Hippocampal formation (tissue), 2 donors: ENCODE measurements around the gene CDKL5.

Source experiments
- DNase-seq, 2 donors: peaks; one replicate each; lab custom pipeline; 2025; lab: John Stamatoyannopoulos, UW

Gene CDKL5

DNA sequence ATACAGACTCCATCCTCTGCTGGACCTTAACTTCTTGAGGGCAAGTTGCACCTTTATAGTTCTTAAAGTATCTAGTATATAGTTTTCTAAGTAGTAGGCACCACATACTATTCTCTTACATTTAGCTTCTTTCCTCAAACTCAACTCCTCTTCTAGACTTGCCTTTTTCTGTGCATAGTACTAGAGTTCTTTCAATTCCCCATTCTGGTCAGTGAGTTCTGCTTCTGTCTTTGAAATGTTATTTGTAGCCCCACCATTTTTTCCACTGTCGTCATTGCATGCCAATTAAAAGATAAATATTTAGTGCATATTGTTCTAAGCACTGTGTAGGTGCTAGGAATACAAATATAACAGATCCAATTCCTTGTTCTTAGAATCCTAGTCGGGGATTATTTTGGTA lies 31.6 kb downstream of the CDKL5 start:
- DNase-seq = no peak

DNA sequence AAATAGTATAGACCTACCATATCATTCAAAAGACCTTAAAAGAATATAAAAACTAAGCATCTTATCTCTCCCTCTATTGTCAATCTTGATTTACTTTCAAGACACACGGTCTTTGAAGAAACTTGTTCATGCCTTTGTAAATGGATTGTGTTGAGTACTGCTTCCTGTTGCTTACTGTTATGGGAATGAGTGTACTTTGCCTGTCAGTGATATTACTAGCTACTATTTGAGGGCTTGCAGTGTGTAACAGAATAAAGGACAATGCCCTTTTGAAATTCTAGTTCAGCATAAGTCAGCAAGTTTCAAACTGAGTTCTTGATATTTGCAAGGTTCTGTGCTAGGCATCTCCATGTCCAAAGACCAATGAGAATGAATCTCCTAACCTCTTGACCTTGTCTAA lies 36.0 kb downstream of the CDKL5 start:
- no peak for DNase-seq

DNA sequence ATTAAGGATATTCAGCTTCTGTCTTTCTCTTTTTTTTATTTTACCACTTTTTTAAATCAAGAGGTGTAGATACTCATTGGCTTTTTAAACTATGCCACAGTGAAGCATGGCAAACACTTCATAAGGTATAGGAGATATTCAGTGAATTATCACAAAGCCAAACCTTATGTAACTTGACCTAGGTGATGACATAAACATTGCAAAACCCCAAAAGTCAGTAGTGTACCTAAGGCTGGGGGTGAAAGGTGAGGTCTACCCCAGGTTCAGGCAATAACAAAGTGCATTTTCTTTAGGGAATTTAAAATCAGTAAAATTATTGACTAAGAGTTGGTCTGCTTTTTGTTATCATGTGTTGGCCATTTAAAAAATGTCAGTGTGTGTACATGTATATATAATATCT lies 39.1 kb downstream of the CDKL5 start:
- no peak for DNase-seq

DNA sequence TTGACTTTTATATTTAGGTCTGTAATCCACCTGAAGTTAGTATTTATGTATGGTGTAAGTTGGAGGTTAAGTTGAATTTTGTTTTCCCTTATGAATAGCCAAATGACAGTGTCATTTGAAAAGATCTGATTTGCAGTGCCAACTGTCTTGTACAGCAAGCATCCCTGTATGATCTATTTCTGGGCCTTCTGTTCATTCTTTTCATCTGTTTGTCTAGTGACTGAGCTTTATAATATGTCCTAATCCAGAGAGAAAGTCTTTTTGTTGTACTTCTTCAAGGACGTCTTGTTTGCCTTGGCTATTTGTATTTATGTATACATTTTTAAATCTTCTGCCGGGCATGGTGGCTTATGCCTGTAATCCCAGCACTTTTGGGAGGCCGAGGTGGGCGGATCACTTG lies 39.6 kb downstream of the CDKL5 start:
- no peak for DNase-seq

DNA sequence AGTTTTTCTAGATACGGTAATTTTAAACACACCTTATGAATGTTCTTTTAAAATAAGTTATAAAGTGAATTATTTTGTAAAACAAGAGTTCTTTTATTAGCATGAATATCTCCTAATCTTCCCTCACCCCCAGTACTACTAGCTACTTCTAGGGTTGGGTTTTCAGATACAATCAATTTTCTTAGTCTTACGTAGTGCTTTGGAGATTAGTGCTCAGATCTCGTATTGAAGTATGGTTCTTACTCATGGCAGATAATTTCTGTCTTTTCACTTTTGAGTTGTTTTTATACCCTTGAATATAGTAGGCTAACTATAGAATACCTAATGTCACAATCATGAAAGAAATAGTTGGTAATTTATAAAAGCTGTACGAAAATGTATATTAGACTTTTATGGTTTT lies 43.2 kb downstream of the CDKL5 start:
- no peak for DNase-seq

DNA sequence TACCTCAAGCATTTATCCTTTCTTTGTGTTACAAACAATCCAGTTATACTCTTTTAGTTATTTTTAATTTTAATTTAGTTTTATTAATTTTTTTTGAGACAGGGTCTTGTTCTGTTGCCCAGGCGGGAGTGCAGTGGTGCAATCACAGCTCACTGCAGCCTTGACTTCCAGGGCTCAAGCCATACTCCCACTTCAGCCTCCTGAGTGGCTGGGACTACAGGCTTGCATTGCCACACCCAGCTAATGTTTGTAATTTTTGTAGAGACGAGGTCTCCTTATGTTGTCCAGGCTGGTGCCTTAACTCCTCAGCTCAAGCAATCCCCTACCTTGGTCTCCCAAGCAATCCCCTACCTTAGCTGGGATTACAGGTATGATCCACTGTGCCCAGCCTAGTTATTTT lies 45.9 kb downstream of the CDKL5 start:
- no peak for DNase-seq

DNA sequence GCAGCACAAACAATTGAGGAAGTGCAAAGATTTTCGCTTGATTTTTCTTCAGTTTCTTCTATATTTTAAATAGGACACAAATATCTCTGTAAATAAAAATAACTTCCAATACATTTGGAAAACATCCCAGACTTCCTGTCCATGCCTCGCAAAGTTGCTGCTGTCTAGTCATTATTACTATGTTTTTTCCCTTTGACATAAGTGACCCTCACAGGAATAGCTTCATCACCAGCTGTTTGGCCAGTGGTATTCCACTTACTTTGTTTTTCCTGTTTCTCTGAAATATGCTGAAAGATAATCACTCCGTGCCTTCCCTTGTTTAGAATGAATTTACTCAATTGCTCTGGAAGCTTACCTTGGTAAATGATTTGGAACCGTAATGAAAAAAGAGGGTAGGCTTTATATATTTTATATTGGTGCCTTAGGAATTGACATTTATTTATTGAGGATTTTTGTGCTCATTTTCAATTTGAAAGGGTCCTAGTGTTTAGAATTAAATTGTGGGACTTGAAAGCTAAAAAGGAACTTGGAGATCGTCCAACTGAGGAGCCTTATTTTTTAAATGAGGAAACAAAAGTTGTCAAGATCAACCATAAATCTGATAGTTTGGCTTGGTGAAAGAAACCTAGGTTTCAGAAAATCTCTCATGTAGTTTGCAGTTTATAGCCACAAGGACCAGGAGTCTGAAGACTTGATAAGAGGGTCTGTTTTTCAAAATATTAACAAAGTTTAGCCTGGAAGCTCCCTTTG lies 65.6 kb downstream of the CDKL5 start:
- no peak for DNase-seq

DNA sequence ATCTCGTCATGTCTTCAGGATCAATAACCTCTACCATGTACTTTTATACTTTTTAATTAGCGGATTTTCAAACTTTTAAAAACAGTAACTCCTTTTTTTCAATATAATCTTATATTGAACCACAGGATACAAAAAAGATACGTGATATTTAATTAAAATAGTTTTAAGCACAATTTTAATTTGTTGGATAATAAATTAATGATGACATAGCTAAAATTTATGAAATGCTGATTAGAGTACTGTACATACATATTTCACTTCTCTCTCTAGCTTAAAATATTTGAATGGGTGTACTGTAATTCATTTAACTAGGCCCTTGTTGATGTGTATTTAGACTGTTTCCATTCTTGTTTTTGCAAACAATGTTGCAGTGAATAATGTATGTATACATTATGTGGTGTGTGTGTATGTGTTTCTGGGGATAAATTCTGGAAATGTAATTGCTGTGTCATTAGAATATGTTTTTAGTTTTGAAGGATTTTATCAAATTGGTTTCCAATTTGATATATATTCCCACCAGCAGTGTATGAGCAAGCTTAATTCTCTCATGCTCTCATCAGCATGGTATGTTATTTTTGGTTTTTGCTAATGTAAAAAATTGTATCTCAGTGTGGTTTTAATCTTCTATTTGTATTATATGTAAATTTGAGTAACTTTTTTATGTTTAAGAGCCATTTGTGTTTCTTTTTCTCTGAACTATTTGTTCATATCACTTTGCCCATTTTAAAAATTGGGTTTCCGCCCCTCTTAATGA lies 66.4 kb downstream of the CDKL5 start:
- no peak for DNase-seq

DNA sequence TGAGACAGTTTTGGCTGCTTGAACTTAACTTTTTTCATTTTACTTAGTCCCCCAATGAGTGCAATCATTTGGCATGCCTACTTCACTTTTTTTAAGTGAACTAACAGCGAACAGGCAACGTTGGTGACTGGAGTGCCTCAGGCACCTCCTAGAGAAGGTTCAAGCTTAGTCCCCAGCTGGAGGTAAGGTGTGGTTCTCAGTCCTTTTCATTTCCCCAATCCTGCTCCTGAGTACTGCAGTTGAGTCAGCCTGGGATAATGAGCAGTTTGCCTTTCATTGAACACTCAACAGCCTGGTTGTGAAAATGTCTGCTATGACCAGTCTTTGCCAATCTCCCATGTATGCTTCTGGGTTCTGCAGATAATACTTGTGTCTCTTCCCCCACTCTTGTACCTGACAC lies 109.5 kb downstream of the CDKL5 start:
- no peak for DNase-seq

DNA sequence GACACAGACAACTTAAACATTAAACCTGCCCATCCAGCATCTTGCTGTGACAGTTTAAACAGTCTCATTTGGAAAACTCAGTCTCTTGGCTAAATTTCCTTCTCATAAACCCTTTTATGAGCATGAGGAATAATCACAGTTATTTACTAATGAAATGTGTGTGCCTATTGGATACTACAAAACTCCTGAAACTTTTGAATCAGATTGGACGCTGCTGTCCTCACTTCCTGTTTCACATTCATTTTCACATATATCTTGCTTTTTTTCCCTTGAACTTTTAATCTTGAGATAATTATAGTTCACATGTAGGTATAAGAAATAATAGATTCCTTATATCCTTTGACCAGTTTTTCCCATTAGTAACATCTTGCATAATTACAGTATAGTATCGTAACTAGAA lies 111.7 kb downstream of the CDKL5 start:
- no peak for DNase-seq

DNA sequence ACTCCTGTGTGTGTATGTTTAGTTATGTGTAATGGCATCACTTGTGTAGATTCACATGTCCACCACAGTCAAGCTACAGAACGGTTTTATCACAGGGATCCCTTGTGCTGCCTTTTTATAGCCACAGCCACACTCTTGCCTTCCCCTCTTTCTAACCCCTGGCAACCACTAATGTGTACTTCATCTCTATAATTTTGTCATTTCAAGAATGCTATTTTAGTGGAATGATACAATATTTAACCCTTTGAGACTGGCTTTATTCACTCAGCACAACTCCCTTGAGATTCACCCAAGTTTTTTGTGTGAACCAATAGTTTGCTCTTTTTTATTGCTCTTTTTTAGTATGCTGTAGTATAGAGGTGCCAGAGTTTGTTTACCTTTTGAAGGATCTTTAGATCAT lies 112.1 kb downstream of the CDKL5 start:
- DNase-seq = no peak

DNA sequence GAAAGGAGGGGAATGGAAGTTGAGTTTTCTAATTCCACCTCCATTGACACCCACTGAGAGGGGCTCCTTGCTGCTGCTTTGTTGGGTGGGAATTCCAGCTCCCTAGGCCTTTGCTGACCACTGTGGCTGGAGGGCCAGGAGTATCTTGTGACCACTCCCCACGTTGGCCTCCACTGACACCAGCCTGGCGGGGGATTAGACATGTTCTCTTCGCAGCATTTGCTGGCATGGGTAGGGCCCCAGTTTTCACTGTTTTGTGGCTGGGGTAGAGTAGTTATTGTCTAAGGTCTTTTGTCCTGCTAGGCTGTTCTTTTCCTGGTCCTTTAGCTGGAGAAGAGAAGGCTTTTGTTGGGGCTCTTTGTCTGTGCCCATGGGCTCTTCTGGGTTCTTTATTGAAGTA lies 116.7 kb downstream of the CDKL5 start:
- no peak for DNase-seq

DNA sequence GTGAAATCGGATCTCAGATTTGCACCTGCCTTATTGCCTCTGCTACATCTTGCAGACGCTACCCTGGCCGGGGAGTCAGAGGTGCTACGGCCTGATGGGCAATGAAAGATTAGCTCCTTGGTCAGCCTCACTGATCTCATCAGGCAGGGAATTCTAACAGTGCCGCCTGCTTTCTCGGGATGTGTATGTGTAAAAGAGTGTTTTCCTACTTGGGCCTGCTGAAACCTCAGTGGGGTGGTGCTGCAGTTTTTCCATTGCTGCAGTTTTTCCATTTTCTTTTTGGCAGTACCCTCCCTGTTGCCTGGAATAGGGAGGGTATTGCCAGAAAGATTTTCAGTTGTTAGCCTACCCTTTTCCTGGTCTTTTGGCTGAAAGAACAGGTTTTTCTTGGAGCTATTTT lies 117.5 kb downstream of the CDKL5 start:
- DNase-seq = no peak

DNA sequence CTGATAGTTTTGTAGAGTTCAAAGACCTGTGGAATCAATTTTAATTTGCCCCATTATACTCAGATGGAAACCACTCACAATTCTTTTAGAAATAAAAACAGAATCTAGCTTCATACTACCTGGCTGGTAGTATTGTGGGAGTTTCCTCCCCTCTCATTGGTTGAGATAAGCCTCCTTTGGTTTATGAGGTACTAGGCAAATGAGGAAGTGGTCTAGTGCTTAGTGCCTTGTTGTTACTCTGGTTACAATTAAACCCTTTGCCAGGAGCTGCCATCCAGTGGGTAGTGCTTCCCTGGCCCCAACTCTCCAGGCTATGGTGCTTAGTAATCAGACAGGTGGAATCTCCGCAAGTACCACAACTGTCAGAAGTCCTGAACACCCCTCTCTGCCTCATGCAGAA lies 118.3 kb downstream of the CDKL5 start:
- DNase-seq = no peak

DNA sequence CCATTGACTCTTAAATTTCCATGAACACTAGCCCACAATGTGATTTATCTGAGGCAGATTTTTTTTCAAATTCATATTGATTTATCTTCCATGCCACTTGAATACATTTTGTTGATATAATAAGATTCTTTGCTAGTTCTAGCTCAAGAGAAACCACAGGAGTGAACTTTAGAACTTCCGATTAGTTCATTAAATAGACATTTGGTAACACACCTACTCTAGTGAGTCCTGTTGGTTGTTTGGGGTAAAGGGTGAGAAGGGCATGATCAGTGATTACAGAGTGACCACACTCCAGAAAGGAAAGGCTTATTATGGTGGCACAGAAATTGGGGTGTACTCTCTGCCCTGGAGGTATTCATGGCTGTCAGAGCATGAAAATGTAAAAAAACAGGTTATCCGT lies 120.4 kb downstream of the CDKL5 start:
- no peak for DNase-seq

DNA sequence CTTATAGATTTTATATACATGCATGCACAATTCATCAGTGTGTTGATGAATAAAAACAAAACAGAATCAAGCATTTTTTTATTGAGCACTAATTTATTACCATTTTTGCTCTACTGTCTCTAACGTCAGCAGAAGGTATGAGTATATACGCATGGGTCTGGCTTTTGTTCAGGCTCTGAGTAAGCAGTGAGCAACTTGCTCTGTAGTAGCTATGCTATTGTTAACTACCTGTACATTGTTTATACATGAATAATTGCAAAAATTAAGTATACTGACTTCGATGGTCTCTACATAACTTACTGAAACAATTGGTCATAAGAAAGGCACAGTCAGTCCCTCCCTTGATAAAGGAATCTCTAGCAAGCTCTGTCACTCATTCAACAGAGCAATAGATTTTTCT lies 123.6 kb downstream of the CDKL5 start:
- no peak for DNase-seq

DNA sequence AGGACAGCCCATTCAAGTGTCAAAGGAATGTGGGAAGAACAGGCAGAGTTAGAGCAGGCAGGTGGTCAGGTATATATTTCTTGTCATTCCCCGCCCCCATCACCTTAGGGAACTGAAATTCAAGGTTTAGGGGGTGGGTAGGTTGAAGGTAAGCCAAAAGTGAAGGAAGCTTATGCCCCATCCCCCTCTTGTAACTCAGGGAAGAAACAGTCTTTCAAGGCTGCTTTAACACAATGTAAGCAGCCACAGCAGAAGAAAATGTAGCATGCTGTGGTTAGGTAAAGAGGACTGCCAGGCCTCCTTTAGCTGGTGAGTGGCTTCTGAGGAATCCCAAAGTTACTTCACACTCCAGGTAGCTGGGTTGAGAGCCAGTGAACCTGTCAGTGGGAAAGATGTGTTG lies 124.2 kb downstream of the CDKL5 start:
- DNase-seq = no peak

DNA sequence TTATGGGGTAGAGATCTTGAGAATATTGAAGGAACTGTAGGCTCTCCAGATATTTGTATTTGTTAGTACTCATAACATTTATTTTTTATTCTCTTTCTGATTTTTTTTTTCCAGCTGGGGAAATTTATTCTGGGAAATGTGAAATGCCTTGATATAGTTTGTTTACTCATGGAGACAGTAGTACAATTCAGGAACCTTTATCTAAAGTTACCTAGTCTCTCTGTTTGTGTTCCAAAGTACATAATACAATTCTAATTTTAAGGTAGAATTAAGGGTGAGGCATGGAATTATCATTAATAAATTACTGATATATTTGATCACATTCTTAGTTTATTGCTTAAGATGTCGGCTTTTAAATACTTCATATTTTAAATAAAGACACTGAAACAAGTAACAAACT lies 132.5 kb downstream of the CDKL5 start:
- DNase-seq = no peak

DNA sequence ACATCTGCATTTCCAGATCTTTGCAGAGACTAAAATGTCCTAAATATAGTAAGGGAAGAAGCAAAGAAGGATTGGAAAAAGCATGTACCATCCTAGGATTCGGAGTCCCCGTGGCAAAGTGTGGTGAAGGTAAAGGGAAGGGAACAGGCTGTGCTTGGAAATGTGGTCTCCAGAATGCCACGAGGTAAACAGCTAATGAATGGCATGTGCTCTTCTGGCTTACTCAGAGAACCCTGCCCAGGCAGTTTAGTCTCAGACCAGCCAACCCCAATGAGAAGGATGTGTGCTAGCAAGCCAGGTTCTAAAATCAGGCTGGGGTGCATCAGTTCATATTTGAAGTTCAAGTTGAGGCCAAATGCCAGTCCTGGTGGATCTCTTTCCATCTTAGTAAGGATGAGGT lies 133.4 kb downstream of the CDKL5 start:
- DNase-seq = no peak

DNA sequence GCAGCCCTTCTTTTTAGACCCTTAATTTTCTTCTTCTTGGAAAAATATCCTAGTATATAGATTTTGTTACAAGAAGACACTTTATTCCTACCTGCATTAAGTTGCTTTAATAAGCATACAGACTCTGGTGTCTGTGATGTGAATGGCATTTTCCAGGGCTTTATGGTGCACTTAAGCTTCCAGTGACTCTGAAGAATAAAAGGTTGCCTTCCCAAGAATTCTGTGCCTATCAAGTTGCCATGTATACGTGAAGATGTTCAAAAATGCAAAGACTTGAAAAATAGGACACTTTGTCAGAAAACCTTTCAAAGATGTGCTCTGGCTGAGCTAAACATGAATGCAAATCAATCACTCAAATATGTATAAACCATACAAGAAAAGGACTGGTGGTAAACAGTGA lies 135.6 kb downstream of the CDKL5 start:
- no peak for DNase-seq

DNA sequence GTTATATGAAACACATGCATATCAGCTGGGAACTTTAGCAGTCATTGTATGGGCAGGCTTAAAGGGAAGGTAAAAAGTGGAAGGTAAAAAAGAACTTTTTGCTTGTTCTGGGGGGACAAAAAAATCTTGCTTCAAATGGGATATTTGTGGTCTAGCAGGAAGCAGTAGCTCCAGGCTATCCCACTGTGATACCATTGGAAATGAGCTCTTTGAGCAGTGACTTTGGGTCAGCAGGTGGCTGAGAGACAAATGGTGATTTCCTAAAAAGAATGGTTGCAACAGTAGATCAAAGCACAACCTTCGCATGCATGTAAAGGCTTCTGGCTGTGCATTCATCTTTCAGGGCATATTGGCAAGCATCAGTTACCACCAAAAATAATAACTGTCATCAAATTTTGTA lies 140.3 kb downstream of the CDKL5 start:
- DNase-seq = no peak

DNA sequence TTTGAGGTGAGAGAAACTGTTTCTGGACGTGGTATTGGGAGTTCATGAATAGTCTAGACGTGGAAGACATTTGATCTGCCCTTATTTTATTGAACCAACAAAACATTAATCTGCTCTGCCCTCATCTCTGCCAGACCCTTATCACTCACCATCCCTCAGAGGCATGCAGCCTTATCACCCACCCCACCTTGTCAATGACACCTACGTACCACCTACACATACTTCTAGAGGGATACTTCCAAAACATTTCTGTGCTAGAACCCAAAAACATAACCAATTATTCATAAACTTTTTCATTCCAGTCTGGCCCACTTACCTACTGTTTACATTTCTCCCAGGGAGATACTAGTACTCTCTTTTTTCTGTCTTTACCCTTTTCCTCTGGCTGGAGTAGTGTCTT lies 141.3 kb downstream of the CDKL5 start:
- DNase-seq = no peak

DNA sequence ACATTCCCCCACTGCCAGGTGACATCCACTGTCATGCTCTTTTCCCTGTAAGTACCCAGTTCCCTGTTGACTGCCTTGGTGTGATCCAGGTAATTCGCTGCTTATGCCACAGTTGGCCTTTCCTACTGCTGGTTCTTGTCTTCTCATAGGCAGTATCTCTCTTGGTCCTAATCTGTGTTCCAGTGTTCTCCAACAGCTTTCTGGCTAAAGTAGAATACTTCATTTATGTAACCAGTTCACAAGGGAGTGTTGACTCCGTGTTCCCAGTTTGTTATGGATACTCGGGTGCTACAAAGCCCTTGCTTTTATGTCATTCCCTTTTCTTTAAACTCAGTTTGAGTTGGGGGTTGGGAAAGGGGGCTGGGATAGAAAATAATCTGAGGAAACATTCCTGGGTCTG lies 148.1 kb downstream of the CDKL5 start:
- no peak for DNase-seq

DNA sequence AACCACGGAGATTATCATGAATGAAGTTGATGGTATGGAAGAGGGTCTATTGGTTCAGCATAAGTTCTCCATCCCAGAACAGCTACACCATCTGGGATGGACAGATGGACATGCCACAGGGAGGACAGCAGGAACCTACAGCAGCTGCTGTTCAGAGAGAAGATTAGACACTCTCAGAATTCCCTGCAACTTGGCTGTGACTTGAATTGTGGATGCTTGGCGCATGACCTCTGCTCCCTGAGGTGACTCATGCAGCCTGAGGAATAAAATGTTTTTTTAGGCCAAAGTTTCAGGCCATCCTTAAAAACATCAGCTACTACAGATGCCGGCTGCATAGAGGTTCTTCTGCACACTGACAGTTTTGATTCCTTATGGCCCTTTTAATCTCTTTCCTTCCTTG lies 149.2 kb downstream of the CDKL5 start:
- DNase-seq = no peak
